SK-N-MC (cell line): ENCODE data around the gene KCNJ10.

ENCODE experiments used
- DNase-seq: peaks from one replicate; pipeline ENCODE4 v3.0.0-alpha.2; 2011; ENCODE audit warnings: low read depth, low spot score
- H3K27ac ChIP-seq: fragments of 200-600 bp; sonication (generic); 2 replicates; pipeline ENCODE4 v1.5.1; 2016; ENCODE audit warnings: mixed run types
- H3K36me3 ChIP-seq: fragments of 200-600 bp; sonication (generic); 2 replicates; pipeline ENCODE4 v1.6.1; 2017; ENCODE audit warnings: antibody characterized with exemption, low read length, mixed read lengths; ENCODE audit not compliant: insufficient read depth
- H3K4me3 ChIP-seq: fragments of 200-600 bp; sonication (generic); 2 replicates; pipeline ENCODE4 v1.5.1; 2016
- H3K9ac ChIP-seq: fragments of 200-600 bp; sonication (generic); 2 replicates; pipeline ENCODE4 v1.8.0; 2017; ENCODE audit warnings: mixed run types, mixed read lengths; ENCODE audit not compliant: insufficient read length
- H3K9me3 ChIP-seq: fragments of 200-600 bp; sonication (generic); 2 replicates; pipeline ENCODE4 v1.6.1; 2017; ENCODE audit warnings: low read depth, mild to moderate bottlenecking, antibody characterized with exemption, low read length, moderate library complexity, mixed read lengths
- EZH2 ChIP-seq: fragments of 200-600 bp; sonication (generic); IDR thresholded peaks from one replicate; pipeline ENCODE4 v1.6.1; 2017; ENCODE audit warnings: antibody characterized with exemption
- FOXP2 ChIP-seq: optimal IDR thresholded peaks from 2 replicates; pipeline ENCODE3; 2011; ENCODE audit warnings: mild to moderate bottlenecking, moderate library complexity; ENCODE audit not compliant: insufficient read depth; ENCODE audit errors: extremely low read length, control extremely low read depth
- POLR2AphosphoS5 ChIP-seq: IDR thresholded peaks from 2 replicates; pipeline ENCODE4 v1.6.1; 2012; ENCODE audit warnings: mild to moderate bottlenecking, low read depth, low read length, borderline replicate concordance

Gene KCNJ10

DNA sequence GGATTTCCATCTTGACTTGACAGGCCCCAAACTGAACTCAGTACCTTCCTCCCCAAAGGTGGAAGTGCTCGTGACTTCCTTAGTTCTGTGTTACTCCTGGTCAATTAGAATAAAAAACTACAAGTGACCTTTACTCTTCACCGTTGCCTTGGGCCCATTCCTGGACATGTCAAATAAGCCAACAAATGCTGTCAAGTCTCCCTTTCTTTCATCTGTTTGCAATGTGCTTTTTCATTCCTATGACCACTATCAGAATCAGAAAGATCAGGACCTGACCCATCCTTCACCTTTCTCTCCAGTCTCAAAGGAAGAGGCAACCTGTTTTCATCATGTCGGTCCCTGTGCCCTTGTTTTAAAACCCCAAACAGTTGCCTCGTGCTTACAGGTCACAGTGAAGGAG lies 4.9 kb upstream of the KCNJ10 start:
- H3K27ac ChIP-seq, result no peak overlapping the region
- H3K4me3 ChIP-seq, result no peak overlapping the region
- no peak overlapping the region for H3K9ac ChIP-seq
- TF ChIP-seq POLR2AphosphoS5 (no peak), EZH2 (no peak), FOXP2 (no peak)
- no peaks in the 10 kb centered on the region for H3K9me3 ChIP-seq
- no peaks in the 10 kb centered on the region for H3K36me3 ChIP-seq
- no peak for DNase-seq

DNA sequence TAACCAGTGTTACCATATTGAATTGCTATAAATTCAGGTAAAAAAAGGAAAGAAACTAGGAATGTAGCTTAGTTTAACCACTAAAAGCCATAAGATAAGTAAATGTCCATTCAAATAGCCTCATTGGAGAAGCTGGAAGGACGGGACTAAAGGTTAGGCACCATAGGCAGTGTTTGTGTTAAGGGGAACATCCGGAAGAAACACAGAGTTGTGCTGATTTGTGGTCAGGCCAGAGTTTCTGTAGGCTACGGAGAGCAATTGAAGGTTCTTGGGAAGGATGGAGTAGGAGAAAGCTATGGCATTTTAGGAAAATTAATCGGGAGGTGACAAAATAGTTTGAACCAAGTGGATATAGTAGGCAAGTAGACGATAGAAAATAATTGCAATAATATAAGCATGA lies 1.3 kb upstream of the KCNJ10 start:
- no peak overlapping the region for H3K9ac ChIP-seq
- no peak for DNase-seq
- H3K4me3 ChIP-seq, result no peak overlapping the region

DNA sequence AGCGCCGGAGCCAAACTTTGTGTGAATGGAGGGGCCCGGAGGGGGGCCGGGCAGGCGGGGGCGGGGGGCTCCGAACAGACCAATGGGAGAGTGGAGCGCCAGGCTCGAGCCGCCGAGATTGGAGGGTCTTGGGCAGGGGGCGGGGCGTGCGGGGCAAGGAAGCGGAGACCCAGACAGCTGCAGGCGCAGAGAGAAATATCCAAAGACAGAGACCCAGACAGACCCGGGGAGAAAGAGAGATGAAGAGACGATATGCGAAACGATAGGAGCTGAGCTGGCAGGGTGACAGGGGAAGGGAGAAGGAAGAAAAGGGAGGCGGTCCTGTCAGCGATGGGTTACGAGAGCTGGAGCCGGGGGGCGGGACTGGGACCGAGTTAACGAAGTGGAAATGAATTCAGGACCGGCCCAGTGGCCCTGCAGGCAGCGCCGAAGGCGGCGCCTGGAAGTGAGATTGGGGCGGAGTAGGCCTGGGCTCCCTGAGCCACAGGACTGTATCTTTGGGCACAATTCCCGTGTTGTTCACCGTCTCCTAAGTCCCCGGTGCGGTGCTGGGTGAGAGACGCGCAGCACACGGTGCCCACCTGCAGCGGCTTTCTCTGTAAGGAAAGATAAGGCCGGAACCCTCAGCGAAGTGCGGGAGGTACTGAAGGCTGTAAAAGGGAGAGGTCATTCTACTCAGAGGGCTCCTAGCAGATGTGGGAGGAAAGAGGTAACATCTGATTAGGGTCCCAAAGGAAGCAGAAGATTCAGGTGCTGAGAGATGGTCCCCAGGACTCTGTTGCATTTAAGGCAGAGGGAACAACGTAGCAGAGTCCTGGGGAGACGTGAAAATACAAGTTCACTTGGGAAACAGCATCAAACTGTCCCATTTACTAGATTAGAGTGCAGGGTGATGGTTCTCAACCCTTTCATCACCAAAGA lies 543 bp upstream of the KCNJ10 start:
- no peak overlapping the region for H3K9ac ChIP-seq
- no peaks in the 10 kb centered on the region for H3K9me3 ChIP-seq
- DNase-seq, result no peak
- peak overlapping the region; percentile 75 for H3K4me3 ChIP-seq
- no peak overlapping the region for H3K27ac ChIP-seq
- TF ChIP-seq FOXP2 (no peak), EZH2 (no peak), POLR2AphosphoS5 (no peak)
- no peaks in the 10 kb centered on the region for H3K36me3 ChIP-seq

More for the DNA sequence above, 1.3 kb upstream of the KCNJ10 start:
- H3K9me3 ChIP-seq, result no peaks in the 10 kb centered on the region
- H3K27ac ChIP-seq, result no peak overlapping the region
- H3K36me3 ChIP-seq, result no peaks in the 10 kb centered on the region
- TF ChIP-seq EZH2 (no peak), FOXP2 (no peak), POLR2AphosphoS5 (no peak)

DNA sequence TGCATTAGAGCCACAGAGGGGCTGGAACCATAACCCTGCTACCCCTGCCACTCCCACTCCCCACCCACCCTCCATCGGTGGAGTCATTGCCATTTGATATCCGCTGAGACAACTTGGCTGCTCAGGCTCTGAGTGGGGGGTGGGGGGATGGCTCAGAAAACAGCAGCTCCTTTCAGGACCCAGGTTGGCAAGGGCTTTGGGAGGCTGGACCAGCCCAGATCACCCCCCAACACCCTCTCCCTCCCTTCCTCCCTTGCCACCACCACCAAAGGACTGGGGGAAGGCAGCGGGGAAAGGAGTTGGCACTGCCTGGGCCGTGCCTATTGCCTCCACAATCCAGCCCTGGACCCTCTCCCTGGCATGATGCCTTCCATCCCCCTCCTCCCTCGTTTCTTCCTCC lies 1.7 kb downstream of the KCNJ10 start:
- Histone ChIP-seq H3K27ac (no peak overlapping the region), H3K9ac (no peak overlapping the region), H3K36me3 (no peaks in the 10 kb centered on the region), H3K4me3 (no peak overlapping the region), H3K9me3 (no peaks in the 10 kb centered on the region)
- no peak for DNase-seq
- TF ChIP-seq EZH2, result no peak
- no peak for TF ChIP-seq FOXP2
- TF ChIP-seq POLR2AphosphoS5, result no peak

- DNase-seq, result no peak
- TF ChIP-seq EZH2 (no peak), POLR2AphosphoS5 (no peak), FOXP2 (no peak)
- H3K9me3 ChIP-seq, result no peaks in the 10 kb centered on the region
- no peaks in the 10 kb centered on the region for H3K36me3 ChIP-seq
- H3K4me3 ChIP-seq, result no peak overlapping the region
- no peak overlapping the region for H3K27ac ChIP-seq
- no peak overlapping the region for H3K9ac ChIP-seq
These were observed 2.9 kb downstream of the KCNJ10 start for GRCh38 chr1:160066829-160067745.

GRCh38 chr1:160064746-160065145 lies 5.2 kb downstream of the KCNJ10 start:
- no peak overlapping the region for H3K27ac ChIP-seq
- H3K4me3 ChIP-seq, result no peak overlapping the region
- H3K36me3 ChIP-seq, result no peaks in the 10 kb centered on the region
- H3K9ac ChIP-seq, result no peak overlapping the region
- no peak for DNase-seq
- H3K9me3 ChIP-seq, result no peaks in the 10 kb centered on the region
- no peak for TF ChIP-seq EZH2
- TF ChIP-seq POLR2AphosphoS5, result no peak
- TF ChIP-seq FOXP2, result no peak

GRCh38 chr1:160064164-160064563 lies 5.8 kb downstream of the KCNJ10 start:
- TF ChIP-seq POLR2AphosphoS5 (no peak), EZH2 (no peak), FOXP2 (no peak)
- no peak overlapping the region for H3K27ac ChIP-seq
- no peak overlapping the region for H3K4me3 ChIP-seq
- DNase-seq, result no peak
- no peaks in the 10 kb centered on the region for H3K36me3 ChIP-seq
- H3K9ac ChIP-seq, result no peak overlapping the region
- no peaks in the 10 kb centered on the region for H3K9me3 ChIP-seq

- H3K27ac ChIP-seq, result no peak overlapping the region
- H3K36me3 ChIP-seq, result no peaks in the 10 kb centered on the region
- TF ChIP-seq EZH2, result no peak
- no peak for TF ChIP-seq POLR2AphosphoS5
- no peak for TF ChIP-seq FOXP2
- H3K4me3 ChIP-seq, result no peak overlapping the region
- DNase-seq, result no peak
- no peaks in the 10 kb centered on the region for H3K9me3 ChIP-seq
- H3K9ac ChIP-seq, result no peak overlapping the region
These were observed 6.8 kb downstream of the KCNJ10 start for GRCh38 chr1:160063176-160063575.
